DOHH2 (cell line): ENCODE measurements around the gene ECT2.
"Not testable (repeated sequence)": the region's sequence is repeated elsewhere in the genome, so short reads cannot be mapped to it uniquely, and the experiment has no call there.

Experiments used
- H3F3A ChIP-seq: fragments of 200-600 bp; sonication (generic), shearing (Covaris generic); 2 replicates; pipeline ENCODE4 v1.6.0; 2016; ENCODE audit warnings: antibody characterized with exemption, mild to moderate bottlenecking; ENCODE audit not compliant: control insufficient read depth, insufficient read depth
- H3K27ac ChIP-seq: fragments of 200-600 bp; sonication (generic); 2 replicates; pipeline ENCODE4 v1.5.1; 2014; ENCODE audit warnings: low read depth, mild to moderate bottlenecking, low read length, moderate library complexity
- H3K27me3 ChIP-seq: fragments of 200-600 bp; sonication (generic); 2 replicates; pipeline ENCODE4 v1.6.1; 2014; ENCODE audit warnings: mild to moderate bottlenecking, low read length, mixed read lengths; ENCODE audit not compliant: control insufficient read depth
- H3K36me3 ChIP-seq: fragments of 200-600 bp; sonication (generic); 2 replicates; pipeline ENCODE4 v1.6.1; 2014; ENCODE audit warnings: mild to moderate bottlenecking, low read length, moderate library complexity, mixed read lengths; ENCODE audit not compliant: control insufficient read depth
- H3K4me1 ChIP-seq: fragments of 200-600 bp; sonication (generic); 2 replicates; pipeline ENCODE4 v1.6.1; 2014; ENCODE audit warnings: mild to moderate bottlenecking, low read length, mixed read lengths; ENCODE audit not compliant: control insufficient read depth
- H3K4me2 ChIP-seq: fragments of 200-600 bp; sonication (generic); 2 replicates; pipeline ENCODE4 v1.6.0; 2014; ENCODE audit warnings: mild to moderate bottlenecking, low read length, moderate library complexity
- H3K4me3 ChIP-seq: fragments of 200-600 bp; sonication (generic); 2 replicates; pipeline ENCODE4 v1.5.1; 2014; ENCODE audit warnings: mild to moderate bottlenecking, low read length, mixed read lengths
- H3K79me2 ChIP-seq: fragments of 200-600 bp; sonication (generic); 2 replicates; pipeline ENCODE4 v1.6.1; 2014; ENCODE audit warnings: mild to moderate bottlenecking, low read length, mixed read lengths; ENCODE audit not compliant: control insufficient read depth
- H3K9me2 ChIP-seq: fragments of 200-600 bp; sonication (generic); replicated peaks from 2 replicates; pipeline ENCODE4 v1.6.1; 2014; ENCODE audit warnings: mild to moderate bottlenecking, low read length, mixed read lengths; ENCODE audit not compliant: control insufficient read depth
- H3K9me3 ChIP-seq: fragments of 200-600 bp; sonication (generic); 2 replicates; pipeline ENCODE4 v1.6.1; 2014; ENCODE audit warnings: antibody characterized with exemption, low read length, mixed read lengths; ENCODE audit not compliant: control insufficient read depth, insufficient read depth
- H4K20me1 ChIP-seq: fragments of 200-600 bp; sonication (generic); 2 replicates; pipeline ENCODE4 v1.6.0; 2014; ENCODE audit warnings: low read depth, mild to moderate bottlenecking, antibody characterized with exemption, low read length, moderate library complexity; ENCODE audit not compliant: control insufficient read depth, insufficient read depth
- CTCF ChIP-seq: fragments of 200-600 bp; sonication (generic); IDR thresholded peaks from one replicate; pipeline ENCODE4 v1.5.1; 2014; ENCODE audit warnings: antibody characterized with exemption, mild to moderate bottlenecking, low read depth, low read length; ENCODE audit not compliant: poor library complexity, severe bottlenecking
- EZH2phosphoT487 ChIP-seq: fragments of 200-600 bp; sonication (generic); IDR thresholded peaks from 2 replicates; pipeline ENCODE4 v1.6.1; 2017; ENCODE audit warnings: borderline replicate concordance, mild to moderate bottlenecking, antibody characterized with exemption, low read length, moderate library complexity, mixed read lengths

Gene ECT2

GRCh38 chr3:172856795-172857742 lies 106.5 kb downstream of the ECT2 start:
- TF ChIP-seq EZH2phosphoT487 (no peak), CTCF (no peak)
- Histone ChIP-seq H3K36me3 (no peaks in the 10 kb centered on the region), H3K27me3 (peaks cover 2% of the 10 kb centered on the region; the same call in 1 of the 2 replicates), H4K20me1 (no peaks in the 10 kb centered on the region), H3K4me1 (no peaks in the 10 kb centered on the region), H3K79me2 (no peaks in the 10 kb centered on the region), H3K4me2 (no peak overlapping the region), H3K4me3 (no peak overlapping the region), H3F3A (no peaks in the 10 kb centered on the region), H3K27ac (no peak overlapping the region), H3K9me2 (no peaks in the 10 kb centered on the region), H3K9me3 (no peaks in the 10 kb centered on the region)

GRCh38 chr3:172859041-172859440 lies 108.5 kb downstream of the ECT2 start:
- Histone ChIP-seq H3K27ac (no peak overlapping the region), H3K4me2 (no peak overlapping the region), H3K36me3 (no peaks in the 10 kb centered on the region), H3K79me2 (no peaks in the 10 kb centered on the region), H3K4me1 (no peaks in the 10 kb centered on the region), H3K4me3 (no peak overlapping the region), H3F3A (no peaks in the 10 kb centered on the region), H3K27me3 (peaks cover 1% of the 10 kb centered on the region; the same call in 1 of the 2 replicates), H3K9me2 (no peaks in the 10 kb centered on the region), H4K20me1 (no peaks in the 10 kb centered on the region), H3K9me3 (no peaks in the 10 kb centered on the region)
- TF ChIP-seq CTCF, result no peak
- no peak for TF ChIP-seq EZH2phosphoT487

- H4K20me1 ChIP-seq, H3K27me3 ChIP-seq, H3F3A ChIP-seq, H3K9me2 ChIP-seq, H3K4me2 ChIP-seq, H3K79me2 ChIP-seq, H3K4me3 ChIP-seq, H3K27ac ChIP-seq, H3K4me1 ChIP-seq, H3K9me3 ChIP-seq, H3K36me3 ChIP-seq: not testable (repeated sequence)
Observed at GRCh38 chr3:172866726-172867350, 116.3 kb downstream of the ECT2 start.
